HL-60 (cell line): Measurements from ENCODE around the gene BCDIN3D.

ENCODE experiments used
- CTCF ChIP-seq: IDR thresholded peaks from one replicate; pipeline ENCODE4 v1.5.1; 2011; ENCODE audit warnings: low read length, control low read depth, inconsistent platforms; ENCODE audit not compliant: insufficient read depth
- REST ChIP-seq: IDR thresholded peaks from 2 replicates; pipeline ENCODE4 v1.6.1; 2012; ENCODE audit warnings: low read depth; ENCODE audit not compliant: insufficient replicate concordance

- TF ChIP-seq CTCF (no peak), REST (no peak)
Observed at GRCh38 chr12:49882248-49882850, 39.4 kb upstream of the BCDIN3D start.
